Keratinocyte (primary cell): ENCODE data around the gene MTUS2. TPM values are rescaled to one million over a fixed set of nuclear protein-coding genes. Genes with fewer than 3 reads are reported as not detected.

Experiments
- DNase-seq: peaks from one replicate; pipeline ENCODE4 v3.0.0-alpha.2; 2011; ENCODE audit warnings: low read depth, missing footprints, low spot score
- FAIRE-seq: peaks from 2 replicates; lab custom pipeline; 2011; peaks lifted over from hg19 to GRCh38; lab: Jason Lieb, UNC
- H2AFZ ChIP-seq: 2 replicates; pipeline ENCODE4 v1.6.0; 2012; ENCODE audit warnings: low read length, control low read depth, inconsistent platforms; ENCODE audit not compliant: control insufficient read depth
- H3K27ac ChIP-seq: 2 replicates; pipeline ENCODE4 v1.5.1; 2011; ENCODE audit warnings: low read length; ENCODE audit not compliant: control insufficient read depth, insufficient read depth
- H3K27me3 ChIP-seq: 3 replicates; pipeline ENCODE4 v1.6.0; 2011; ENCODE audit warnings: low read length; ENCODE audit not compliant: control insufficient read depth, insufficient read depth; ENCODE audit errors: extremely low read depth
- H3K36me3 ChIP-seq, 2 experiments: 2 replicates in 1 of 2; 3 replicates in 1 of 2; pipeline ENCODE4 v1.5.1; 2011; ENCODE audit warnings: low read length in 2 of 2, mild to moderate bottlenecking in 1 of 2; ENCODE audit not compliant: control insufficient read depth in 2 of 2, insufficient read depth in 2 of 2; ENCODE audit errors: extremely low read depth in 1 of 2
- H3K4me1 ChIP-seq: 3 replicates; pipeline ENCODE4 v1.5.1; 2011; ENCODE audit warnings: low read length; ENCODE audit not compliant: control insufficient read depth, insufficient read depth; ENCODE audit errors: extremely low read depth
- H3K4me2 ChIP-seq: 3 replicates; pipeline ENCODE4 v1.6.0; 2011; ENCODE audit warnings: low read depth, low read length; ENCODE audit not compliant: control insufficient read depth, insufficient read depth; ENCODE audit errors: extremely low read depth
- H3K4me3 ChIP-seq, 3 experiments: fragments of 200-600 bp in 1 of 3; sonication (generic) in 1 of 3; 2 replicates in 2 of 3; 3 replicates in 1 of 3; pipeline ENCODE4 v1.5.1; 2011 to 2016; ENCODE audit warnings: low read length in 3 of 3, mild to moderate bottlenecking in 3 of 3, control low read depth in 2 of 3, inconsistent platforms in 1 of 3, low read depth in 1 of 3, mixed read lengths in 1 of 3, mixed run types in 1 of 3, moderate library complexity in 1 of 3; ENCODE audit not compliant: control insufficient read depth in 2 of 3, insufficient read depth in 2 of 3; ENCODE audit errors: extremely low read depth in 1 of 3
- H3K79me2 ChIP-seq: 2 replicates; pipeline ENCODE4 v1.6.0; 2012; ENCODE audit warnings: low read length; ENCODE audit not compliant: control insufficient read depth, insufficient read depth
- H3K9ac ChIP-seq: 3 replicates; pipeline ENCODE4 v1.6.0; 2011; ENCODE audit warnings: low read length; ENCODE audit not compliant: control insufficient read depth, insufficient read depth; ENCODE audit errors: extremely low read depth
- H3K9me1 ChIP-seq: 3 replicates; pipeline ENCODE4 v1.6.0; 2011; ENCODE audit warnings: low read length; ENCODE audit not compliant: control insufficient read depth, insufficient read depth; ENCODE audit errors: extremely low read depth
- H3K9me3 ChIP-seq: 2 replicates; pipeline ENCODE4 v1.5.1; 2012; ENCODE audit warnings: low read depth, low read length; ENCODE audit not compliant: control insufficient read depth
- H4K20me1 ChIP-seq: 3 replicates; pipeline ENCODE4 v1.6.0; 2011; ENCODE audit warnings: low read length; ENCODE audit not compliant: control insufficient read depth, insufficient read depth; ENCODE audit errors: extremely low read depth
- EZH2 ChIP-seq: IDR thresholded peaks from one replicate; pipeline ENCODE4 v1.6.1; 2012; ENCODE audit warnings: inconsistent platforms, mild to moderate bottlenecking, low read length, moderate library complexity
- dilution Hi-C: fragments of 300-500 bp; cut with MboI; formaldehyde crosslinking; loops from one replicate; pipeline ENCODE4 v1.7.0; 2020; ENCODE audit warnings: low sequenced_read_pairs; ENCODE audit not compliant: extremely low pct_ligation_motif_present
- polyA plus RNA-seq, 5 experiments: library from polyadenylated mRNA; depleted of rRNA in 3 of 5; stranded (reverse) in 3 of 5; stranded (forward) in 1 of 5; unstranded in 1 of 5; fragments of >200 nt; gene quantifications; 1 replicate in 1 of 5; 2 replicates in 3 of 5; 3 replicates in 1 of 5; pipeline versions ENCODE4 v1.2.1 to v1.2.3, GENCODE V29; 2011 to 2012; ENCODE audit warnings: missing spikeins in 2 of 5, low read depth in 1 of 5, low replicate concordance in 1 of 5
- TF ChIP-seq, protein P1 (sequence below), 3 experiments: IDR thresholded peaks in 1 of 3; conservative IDR thresholded peaks in 1 of 3; optimal IDR thresholded peaks in 1 of 3; 2 replicates in 2 of 3; 3 replicates in 1 of 3; pipeline versions ENCODE3 to v1.5.1; 2011; ENCODE audit warnings: low read length in 3 of 3, mild to moderate bottlenecking in 3 of 3, moderate library complexity in 2 of 3, control low read depth in 1 of 3, inconsistent platforms in 1 of 3; ENCODE audit not compliant: insufficient read depth in 2 of 3; ENCODE audit errors: extremely low read depth in 1 of 3

The MTUS2 gene
- polyA plus RNA-seq, 1 donor (not counting 4 experiments of a cell fraction or from before 2014, with no cell fraction given) = 0.17 TPM

DNA sequence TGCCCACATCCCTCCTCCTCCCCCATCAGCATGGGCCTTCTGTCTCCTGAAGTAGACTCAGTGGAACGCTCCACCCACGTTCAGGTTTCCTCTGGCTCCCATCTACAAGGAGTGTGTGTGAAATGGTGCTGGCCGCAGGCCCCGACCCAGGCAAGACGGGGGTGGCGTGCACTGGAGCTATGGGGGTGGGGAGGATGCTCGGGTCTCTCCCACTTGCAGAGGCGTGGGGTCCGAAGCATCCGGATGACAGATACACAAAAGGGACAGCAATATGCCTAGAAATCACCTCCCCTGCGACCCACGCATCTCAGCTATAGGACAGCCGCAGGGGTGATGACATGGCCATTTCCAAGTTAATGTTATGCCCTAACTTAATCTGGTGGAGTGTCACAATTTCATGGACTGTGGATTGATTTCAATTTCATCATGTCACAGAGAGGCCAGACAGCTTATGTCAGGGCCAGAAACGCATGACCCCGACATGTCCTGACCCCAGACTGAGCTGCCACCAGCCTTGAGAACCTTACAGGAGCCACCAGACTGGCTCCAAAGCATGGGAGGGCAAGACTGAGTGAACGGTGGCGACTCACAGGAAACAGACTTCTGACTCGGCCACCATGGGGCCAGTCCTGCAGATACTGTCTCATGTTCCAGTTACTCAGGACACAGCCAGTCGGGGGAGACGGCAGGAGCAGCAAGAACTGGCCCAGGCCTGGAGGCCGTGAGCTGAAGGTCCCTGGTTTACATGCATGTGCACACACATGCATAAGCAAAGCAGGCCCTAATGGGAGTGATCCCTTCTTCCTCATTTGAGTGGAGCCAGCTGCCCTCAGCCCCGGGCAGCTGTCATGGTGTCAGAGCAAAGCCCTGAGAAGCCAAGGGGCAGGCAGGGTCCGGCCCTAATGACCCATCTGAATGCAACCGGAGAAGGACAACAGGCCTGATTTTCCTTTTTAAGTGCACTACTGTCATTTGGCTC lies 693.2 kb downstream of the MTUS2 start:
- TF ChIP-seq, protein P1, sequence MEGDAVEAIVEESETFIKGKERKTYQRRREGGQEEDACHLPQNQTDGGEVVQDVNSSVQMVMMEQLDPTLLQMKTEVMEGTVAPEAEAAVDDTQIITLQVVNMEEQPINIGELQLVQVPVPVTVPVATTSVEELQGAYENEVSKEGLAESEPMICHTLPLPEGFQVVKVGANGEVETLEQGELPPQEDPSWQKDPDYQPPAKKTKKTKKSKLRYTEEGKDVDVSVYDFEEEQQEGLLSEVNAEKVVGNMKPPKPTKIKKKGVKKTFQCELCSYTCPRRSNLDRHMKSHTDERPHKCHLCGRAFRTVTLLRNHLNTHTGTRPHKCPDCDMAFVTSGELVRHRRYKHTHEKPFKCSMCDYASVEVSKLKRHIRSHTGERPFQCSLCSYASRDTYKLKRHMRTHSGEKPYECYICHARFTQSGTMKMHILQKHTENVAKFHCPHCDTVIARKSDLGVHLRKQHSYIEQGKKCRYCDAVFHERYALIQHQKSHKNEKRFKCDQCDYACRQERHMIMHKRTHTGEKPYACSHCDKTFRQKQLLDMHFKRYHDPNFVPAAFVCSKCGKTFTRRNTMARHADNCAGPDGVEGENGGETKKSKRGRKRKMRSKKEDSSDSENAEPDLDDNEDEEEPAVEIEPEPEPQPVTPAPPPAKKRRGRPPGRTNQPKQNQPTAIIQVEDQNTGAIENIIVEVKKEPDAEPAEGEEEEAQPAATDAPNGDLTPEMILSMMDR (optimal IDR thresholded peaks at IDR 0.05 in 1 of 3, IDR thresholded peaks at IDR 0.05 in 1 of 3, conservative IDR thresholded peaks at IDR 0.05 in 1 of 3; ENCODE audit: extremely low read depth in 1 of 3, insufficient read depth in 2 of 3, low read length in 3 of 3) = no peak
- no peak for TF ChIP-seq EZH2

DNA sequence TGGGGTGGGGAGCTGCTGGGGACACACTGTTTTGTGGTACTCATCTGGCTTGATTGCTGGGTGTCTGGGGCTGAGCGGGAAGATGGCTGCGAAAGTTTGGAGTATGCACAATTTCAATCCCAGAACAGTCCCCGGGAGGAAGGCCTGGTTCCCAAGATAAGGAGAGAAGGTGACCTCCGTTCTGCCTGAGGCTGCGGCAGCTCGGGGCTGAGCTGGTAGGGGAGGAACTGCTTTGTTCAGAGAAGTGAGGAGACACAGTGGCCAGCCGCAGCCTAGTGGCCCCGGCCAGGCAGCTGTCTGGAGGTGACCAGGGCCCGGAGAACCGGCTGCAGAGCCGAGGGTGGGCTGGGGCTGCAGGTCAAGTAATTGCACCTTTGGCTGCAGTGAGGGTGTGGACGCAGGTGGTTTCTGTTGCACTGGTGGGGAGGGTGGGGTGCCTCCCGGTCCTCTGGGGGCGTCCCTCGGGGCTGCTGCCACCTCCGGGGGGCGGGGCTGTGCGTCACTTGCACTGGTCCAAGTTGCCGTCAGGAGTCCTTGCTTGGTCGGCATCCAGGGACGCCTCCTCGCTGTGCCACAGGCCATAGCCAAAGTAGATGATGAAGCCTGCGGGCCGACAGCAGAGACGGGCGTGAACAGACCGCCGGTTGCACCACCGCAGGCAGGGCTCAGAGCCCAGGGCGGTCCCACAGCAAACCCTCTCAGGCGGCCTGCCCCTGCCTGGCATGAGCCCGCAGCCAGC lies 694.0 kb downstream of the MTUS2 start:
- Histone ChIP-seq H3K36me3 (peaks cover 66 to 74% of the 10 kb centered on the region in 2 experiments), H3K79me2 (no peaks in the 10 kb centered on the region), H3K4me3 (no peak overlapping the region), H3K9ac (no peak overlapping the region), H3K4me2 (no peak overlapping the region), H3K9me1 (no peaks in the 10 kb centered on the region), H2AFZ (no peak overlapping the region), H3K27me3 (no peaks in the 10 kb centered on the region), H3K4me1 (no peaks in the 10 kb centered on the region), H3K9me3 (no peaks in the 10 kb centered on the region), H4K20me1 (no peaks in the 10 kb centered on the region), H3K27ac (no peak overlapping the region)
- no peak for TF ChIP-seq EZH2
- TF ChIP-seq, protein P1 (optimal IDR thresholded peaks at IDR 0.05 in 1 of 3, IDR thresholded peaks at IDR 0.05 in 1 of 3, conservative IDR thresholded peaks at IDR 0.05 in 1 of 3; ENCODE audit: extremely low read depth in 1 of 3, insufficient read depth in 2 of 3, low read length in 3 of 3) = no peak
- FAIRE-seq (no peak), DNase-seq (no peak)
- dilution Hi-C loops = no loop called here

More for the DNA sequence above, 693.2 kb downstream of the MTUS2 start:
- FAIRE-seq (no peak), DNase-seq (no peak)
- Histone ChIP-seq H3K9ac (no peak overlapping the region), H3K4me2 (no peak overlapping the region), H3K79me2 (no peaks in the 10 kb centered on the region), H3K4me3 (no peak overlapping the region), H3K4me1 (no peaks in the 10 kb centered on the region), H3K9me1 (no peaks in the 10 kb centered on the region), H4K20me1 (no peaks in the 10 kb centered on the region), H2AFZ (no peak overlapping the region), H3K9me3 (no peaks in the 10 kb centered on the region), H3K27me3 (no peaks in the 10 kb centered on the region), H3K27ac (no peak overlapping the region), H3K36me3 (peaks cover 63 to 73% of the 10 kb centered on the region in 2 experiments)
- dilution Hi-C loops = no loop called here
